NT2/D1 (cell line): Measurements from ENCODE around the gene CHMP4A.

Source experiments
- DNase-seq: peaks from one replicate; pipeline ENCODE4 v3.0.0-alpha.2; 2011; ENCODE audit warnings: low read depth, low spot score
- H3K27me3 ChIP-seq: 2 replicates; pipeline ENCODE4 v1.6.0; 2011; ENCODE audit warnings: mild to moderate bottlenecking; ENCODE audit not compliant: insufficient read length, insufficient read depth
- H3K36me3 ChIP-seq: 2 replicates; pipeline ENCODE4 v1.6.1; 2011; ENCODE audit warnings: mild to moderate bottlenecking, low read length, mixed read lengths; ENCODE audit not compliant: insufficient read depth, insufficient read length
- H3K4me1 ChIP-seq: 2 replicates; pipeline ENCODE4 v1.5.1; 2011; ENCODE audit not compliant: insufficient read depth, insufficient read length
- H3K4me3 ChIP-seq: 2 replicates; pipeline ENCODE4 v1.5.1; 2011; ENCODE audit warnings: low read depth; ENCODE audit not compliant: insufficient read length
- H3K9ac ChIP-seq: 2 replicates; pipeline ENCODE4 v1.6.0; 2011; ENCODE audit warnings: low read depth; ENCODE audit not compliant: insufficient read length
- H3K9me3 ChIP-seq: 2 replicates; pipeline ENCODE4 v1.5.1; 2011; ENCODE audit warnings: mild to moderate bottlenecking, low read length; ENCODE audit not compliant: insufficient read depth
- SUZ12 ChIP-seq: IDR thresholded peaks from 2 replicates; pipeline ENCODE4 v1.6.1; 2011; ENCODE audit not compliant: insufficient read length, insufficient read depth; ENCODE audit errors: extremely low read depth
- YY1 ChIP-seq: IDR thresholded peaks from 2 replicates; pipeline ENCODE4 v1.6.1; 2011; ENCODE audit not compliant: insufficient read length, insufficient read depth
- ZNF274 ChIP-seq: IDR thresholded peaks from 2 replicates; pipeline ENCODE4 v1.6.1; 2011; ENCODE audit warnings: mild to moderate bottlenecking, low read depth, low read length

The CHMP4A gene

DNA sequence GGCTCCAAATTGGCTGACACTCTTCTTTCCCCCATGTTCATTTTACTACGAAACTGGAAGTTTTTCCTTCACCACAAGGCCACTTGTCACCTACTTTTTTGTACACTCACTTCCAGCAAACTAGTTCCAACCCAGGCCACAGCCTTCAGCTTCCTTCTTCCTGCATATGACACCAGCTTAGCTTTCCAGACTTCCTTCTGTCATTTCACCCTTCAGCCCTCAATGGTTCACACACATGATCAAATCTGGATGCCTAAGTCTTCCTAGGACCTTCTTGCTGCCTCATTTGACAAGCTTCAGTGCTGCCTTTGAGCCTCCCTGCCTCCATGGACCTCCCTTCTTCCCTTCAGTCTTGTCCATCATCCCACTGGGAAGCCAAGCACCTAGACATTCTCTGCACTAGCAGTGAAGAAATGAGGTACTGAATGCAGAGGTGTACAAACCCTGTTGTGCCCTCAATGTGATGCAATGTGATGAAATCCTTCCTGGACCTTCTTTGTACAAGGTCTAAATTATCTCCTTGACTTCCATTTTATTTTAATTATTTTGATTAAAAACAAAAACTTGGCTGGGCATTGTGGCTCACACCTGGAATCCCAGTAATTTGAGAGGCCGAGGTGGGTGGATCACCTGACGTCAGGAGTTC, 45.7 kb downstream of the CHMP4A start:
- DNase-seq = no peak
- no peaks in the 10 kb centered on the region for H3K27me3 ChIP-seq

GRCh38 chr14:24165785-24166184, 47.5 kb downstream of the CHMP4A start:
- DNase-seq = no peak
- no peaks in the 10 kb centered on the region for H3K27me3 ChIP-seq

More for the DNA sequence above, 45.7 kb downstream of the CHMP4A start:
- Histone ChIP-seq H3K4me1 (no peaks in the 10 kb centered on the region), H3K9ac (no peak overlapping the region), H3K36me3 (peaks cover 52% of the 10 kb centered on the region), H3K9me3 (no peaks in the 10 kb centered on the region), H3K4me3 (no peak overlapping the region)
- TF ChIP-seq YY1 (no peak), ZNF274 (no peak), SUZ12 (no peak)

DNA sequence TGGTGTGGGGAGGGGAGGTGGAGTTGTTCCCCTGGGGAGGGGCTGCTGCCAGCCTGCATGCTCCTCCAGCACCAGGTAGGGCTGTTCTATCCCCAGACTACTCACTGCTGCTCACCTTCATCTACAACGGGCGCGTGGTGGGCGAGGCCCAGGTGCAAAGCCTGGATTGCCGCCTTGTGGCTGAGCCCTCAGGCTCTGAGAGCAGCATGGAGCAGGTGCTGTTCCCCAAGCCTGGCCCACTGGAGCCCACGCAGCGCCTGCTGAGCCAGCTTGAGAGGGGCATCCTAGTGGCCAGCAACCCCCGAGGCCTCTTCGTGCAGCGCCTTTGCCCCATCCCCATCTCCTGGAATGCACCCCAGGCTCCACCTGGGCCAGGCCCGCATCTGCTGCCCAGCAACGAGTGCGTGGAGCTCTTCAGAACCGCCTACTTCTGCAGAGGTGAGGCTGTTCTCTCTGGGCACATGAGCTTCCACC, 48.7 kb downstream of the CHMP4A start:
- no peaks in the 10 kb centered on the region for H3K27me3 ChIP-seq
- H3K4me1 ChIP-seq = no peaks in the 10 kb centered on the region
- DNase-seq = no peak
- no peak overlapping the region for H3K9ac ChIP-seq
- H3K36me3 ChIP-seq = peaks cover 75% of the 10 kb centered on the region
- TF ChIP-seq SUZ12 (no peak), YY1 (no peak)
- no peaks in the 10 kb centered on the region for H3K9me3 ChIP-seq
- H3K4me3 ChIP-seq = no peak overlapping the region

More at GRCh38 chr14:24165785-24166184, 47.5 kb downstream of the CHMP4A start:
- no peak for TF ChIP-seq YY1
- no peak for TF ChIP-seq ZNF274
- TF ChIP-seq SUZ12 = no peak
- no peak overlapping the region for H3K4me3 ChIP-seq
- H3K9me3 ChIP-seq = no peaks in the 10 kb centered on the region
- H3K4me1 ChIP-seq = no peaks in the 10 kb centered on the region
- peaks cover 63% of the 10 kb centered on the region for H3K36me3 ChIP-seq
- H3K9ac ChIP-seq = no peak overlapping the region

DNA sequence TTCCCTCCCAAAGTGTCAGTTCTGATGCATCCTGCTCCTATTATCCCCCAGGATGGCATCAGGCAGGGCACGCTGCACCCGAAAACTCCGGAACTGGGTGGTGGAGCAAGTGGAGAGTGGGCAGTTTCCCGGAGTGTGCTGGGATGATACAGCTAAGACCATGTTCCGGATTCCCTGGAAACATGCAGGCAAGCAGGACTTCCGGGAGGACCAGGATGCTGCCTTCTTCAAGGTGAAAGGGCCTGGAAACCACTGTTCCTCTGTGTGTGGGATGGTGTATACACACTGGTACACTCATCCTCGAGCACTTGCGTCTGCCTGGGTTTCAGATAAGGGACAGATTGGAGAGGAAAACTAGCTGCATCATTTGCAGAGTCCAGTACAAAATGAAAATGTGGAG, 51.2 kb downstream of the CHMP4A start:
- no peaks in the 10 kb centered on the region for H3K4me1 ChIP-seq
- no peak for DNase-seq
- H3K9ac ChIP-seq = no peak overlapping the region
- peaks cover 83% of the 10 kb centered on the region for H3K36me3 ChIP-seq
- TF ChIP-seq SUZ12 (no peak), ZNF274 (no peak), YY1 (no peak)
- H3K27me3 ChIP-seq = no peaks in the 10 kb centered on the region
- H3K9me3 ChIP-seq = no peaks in the 10 kb centered on the region
- H3K4me3 ChIP-seq = no peak overlapping the region

DNA sequence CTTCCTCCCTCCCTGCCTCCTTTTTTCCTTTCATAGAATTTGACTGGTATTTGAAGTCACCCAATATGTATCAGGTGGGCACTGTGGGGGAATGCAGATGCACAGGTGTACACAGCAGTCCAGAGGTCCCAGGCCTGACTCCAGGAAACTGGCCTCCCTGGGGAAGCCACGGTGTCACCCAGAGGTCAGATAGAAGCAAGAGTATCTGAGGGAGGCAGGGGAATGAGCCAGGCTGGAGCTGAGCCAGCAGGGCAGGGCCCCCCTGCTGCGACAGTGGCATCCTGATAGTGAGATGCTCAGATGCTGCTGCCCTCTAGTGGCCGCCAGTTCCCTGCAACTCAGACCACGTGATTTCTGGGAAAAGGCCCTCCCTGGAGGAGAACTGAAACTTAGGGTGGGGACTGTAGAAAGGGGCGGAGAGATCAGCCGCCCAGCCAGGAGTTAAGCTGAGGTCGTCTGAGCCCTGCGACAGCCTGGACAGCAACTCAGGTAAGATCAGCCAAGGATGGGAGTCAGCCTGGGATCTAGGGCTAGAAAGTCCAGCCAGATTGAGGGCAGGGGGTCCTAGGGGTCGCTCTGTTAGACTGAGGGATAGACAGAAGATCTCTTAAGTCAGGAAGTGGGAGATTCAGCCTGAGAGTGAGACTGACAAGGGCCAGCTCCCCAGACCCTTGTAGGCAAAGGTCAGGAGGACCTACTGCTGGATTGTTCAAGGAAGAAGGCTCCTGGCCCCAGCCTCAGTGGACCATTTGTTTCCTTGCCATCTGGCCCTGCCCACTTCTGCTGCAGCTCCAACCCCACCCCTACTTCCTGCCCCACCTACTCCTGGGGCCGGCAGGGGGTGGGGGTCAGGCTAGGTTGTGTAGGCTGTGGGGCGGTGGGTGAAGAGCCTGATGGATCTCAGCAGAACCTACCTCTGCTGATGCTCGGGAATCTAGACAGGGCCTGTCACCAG, 52.2 kb downstream of the CHMP4A start, which contains the start of gene IRF9:
Gene IRF9, plus strand, starts transcription at position 416 of the 955 bp plus-strand sequence. CDS start 880 bp downstream, outside the sequence.
- H3K4me1 ChIP-seq = no peaks in the 10 kb centered on the region
- H3K27me3 ChIP-seq = no peaks in the 10 kb centered on the region
- H3K4me3 ChIP-seq = no peak within 1 kb of the TSS
- TF ChIP-seq ZNF274 = no peak
- TF ChIP-seq YY1 = no peak
- no peak for TF ChIP-seq SUZ12
- H3K36me3 ChIP-seq = peaks cover 82% of the 10 kb centered on the region
- no peaks in the 10 kb centered on the region for H3K9me3 ChIP-seq
- DNase-seq = peak; percentile 94
- peak within 1 kb of the TSS; percentile 46 for H3K9ac ChIP-seq

DNA sequence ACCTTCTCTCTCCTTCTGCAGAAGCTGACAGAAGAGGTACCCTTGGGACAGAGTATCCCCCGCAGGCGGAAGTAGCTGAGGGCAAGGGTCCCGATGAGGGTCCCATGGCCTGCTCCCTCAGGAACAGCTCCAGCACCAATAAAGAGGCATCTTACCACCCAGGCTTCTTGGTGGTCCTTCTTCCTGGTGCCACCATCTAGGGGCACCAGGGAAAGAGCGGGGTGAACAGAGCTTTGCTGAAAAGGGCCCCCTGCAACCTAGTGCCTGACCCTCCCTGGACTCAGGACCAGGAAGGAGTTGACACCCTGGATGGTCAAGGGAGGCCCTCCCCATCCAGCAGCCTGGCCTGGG, 52.8 kb downstream of the CHMP4A start:
- Histone ChIP-seq H3K4me1 (no peaks in the 10 kb centered on the region), H3K4me3 (no peak overlapping the region), H3K36me3 (peaks cover 82% of the 10 kb centered on the region), H3K9ac (no peak overlapping the region), H3K27me3 (no peaks in the 10 kb centered on the region), H3K9me3 (no peaks in the 10 kb centered on the region)
- TF ChIP-seq SUZ12 (no peak), ZNF274 (no peak), YY1 (no peak)
- no peak for DNase-seq
